ENCODE data around the gene NCOA3.
A peak's percentile ranks its signal among the peaks of the same experiment; 100 is the strongest.
"Not testable (repeated sequence)": the region's sequence is repeated elsewhere in the genome, so short reads cannot be mapped to it uniquely, and the experiment has no call there.

Gene NCOA3

DNA sequence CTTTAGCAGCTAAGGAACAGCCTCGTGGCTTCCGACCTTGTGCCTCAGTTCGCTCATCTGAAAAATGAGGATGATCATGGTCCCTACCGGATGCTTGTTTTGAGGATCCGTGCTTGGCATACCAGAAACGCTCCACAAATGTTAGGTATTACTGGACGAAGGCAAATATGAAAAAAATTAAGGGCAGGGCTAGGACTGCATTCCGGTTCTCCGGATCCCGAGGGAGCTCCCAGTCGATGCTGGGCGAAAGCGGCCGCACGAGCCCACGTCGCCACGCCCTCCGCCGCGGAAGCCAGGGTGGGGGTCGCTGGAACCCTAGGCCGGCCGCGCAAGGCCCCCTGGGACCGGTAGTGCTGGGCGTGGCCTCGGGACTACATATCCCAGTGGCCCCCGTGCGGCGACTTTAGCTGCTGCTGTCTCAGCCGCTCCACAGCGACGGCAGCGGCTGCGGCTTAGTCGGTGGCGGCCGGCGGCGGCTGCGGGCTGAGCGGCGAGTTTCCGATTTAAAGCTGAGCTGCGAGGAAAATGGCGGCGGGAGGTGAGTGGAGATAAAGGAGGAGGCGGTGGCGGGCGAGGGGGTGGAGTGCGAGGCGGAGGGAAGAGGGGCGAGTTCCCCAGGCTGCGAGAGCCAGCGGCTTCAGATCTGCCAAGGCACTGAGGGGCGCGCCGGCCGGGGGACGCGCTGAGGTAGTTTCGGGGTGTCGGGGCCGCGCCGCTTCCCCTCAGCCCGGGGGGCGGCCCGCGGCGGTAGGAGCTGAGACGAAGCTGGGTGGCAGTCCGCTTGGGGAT lies at the start of gene NCOA3:
TSS of gene NCOA3 (plus strand) at position 406 of the 789 bp plus-strand sequence. CDS start 120,361 bp downstream, outside the sequence.
- DNase-seq, result peak; percentile 98

GRCh38 chr20:47452736-47453161 lies 48.9 kb upstream of the NCOA3 start:
- no peak for DNase-seq

DNA sequence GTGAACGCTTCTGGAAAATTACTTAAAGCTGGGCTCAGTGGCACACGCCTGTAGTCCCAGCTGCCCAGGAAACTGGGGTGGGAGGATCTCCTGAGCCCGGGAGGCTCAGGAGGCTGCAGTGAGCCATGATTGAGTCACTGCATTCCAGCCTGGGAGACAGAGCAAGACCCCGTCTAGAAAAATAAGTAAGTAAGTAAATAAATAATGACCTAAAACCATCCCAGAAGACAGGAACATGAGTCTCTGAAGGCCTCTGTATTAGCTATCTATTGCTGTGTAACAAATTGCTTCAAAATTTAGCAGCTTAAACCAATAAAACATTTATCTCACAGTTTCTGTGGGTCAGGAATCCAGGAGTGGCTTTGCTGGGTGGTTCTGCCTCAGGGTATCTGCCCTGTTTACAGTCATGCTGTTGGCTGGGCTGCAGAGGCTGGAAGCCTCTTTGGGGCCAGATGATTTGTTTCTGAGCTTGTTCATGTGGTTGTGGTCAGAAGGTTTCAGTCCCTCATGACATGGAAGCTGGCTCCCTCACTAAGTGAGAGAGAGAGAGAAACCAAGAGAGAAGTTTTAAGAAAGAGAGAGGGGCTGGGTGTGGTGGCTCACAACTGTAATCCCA lies 48.4 kb upstream of the NCOA3 start:
- peak; percentile 51 for DNase-seq

DNA sequence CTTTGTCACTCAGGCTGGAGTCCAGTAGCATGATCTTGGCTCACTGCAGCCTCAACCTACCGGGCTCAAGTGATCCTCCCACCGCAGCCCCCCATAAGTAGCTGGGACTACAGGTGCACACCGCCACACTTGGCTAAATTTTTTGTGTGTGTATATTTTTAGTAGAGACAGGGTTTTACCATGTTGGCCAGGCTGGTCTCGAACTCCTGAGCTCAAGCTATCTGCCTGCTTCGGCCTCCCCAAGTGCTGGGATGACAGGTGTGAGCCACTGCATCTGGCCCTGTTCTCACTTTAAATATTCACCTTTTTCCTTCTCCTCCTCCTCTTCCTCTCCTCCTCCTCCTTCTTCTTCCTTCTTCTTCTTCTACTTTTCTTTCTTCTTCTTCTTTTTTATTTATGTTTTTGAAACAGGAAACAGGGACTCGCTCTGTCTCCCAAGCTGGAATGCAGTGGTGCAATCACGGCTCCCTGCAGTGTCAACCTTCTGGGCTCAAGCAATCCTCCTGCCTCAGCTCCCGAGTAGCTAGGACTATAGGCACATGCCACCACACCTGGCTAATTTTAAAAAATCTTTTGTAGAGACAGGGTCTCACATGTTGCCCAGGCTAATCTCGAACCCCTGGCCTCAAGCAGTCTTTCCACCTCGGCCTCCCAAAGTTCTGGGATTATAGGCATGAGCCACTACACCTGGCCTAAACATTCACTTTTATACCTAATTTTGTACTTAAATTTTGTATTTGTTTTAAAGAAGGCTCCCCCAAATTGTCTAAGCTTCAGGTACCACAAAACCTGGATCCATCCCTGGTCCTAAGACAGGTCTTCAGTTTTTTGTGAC lies 47.2 kb upstream of the NCOA3 start:
- DNase-seq, result no peak

DNA sequence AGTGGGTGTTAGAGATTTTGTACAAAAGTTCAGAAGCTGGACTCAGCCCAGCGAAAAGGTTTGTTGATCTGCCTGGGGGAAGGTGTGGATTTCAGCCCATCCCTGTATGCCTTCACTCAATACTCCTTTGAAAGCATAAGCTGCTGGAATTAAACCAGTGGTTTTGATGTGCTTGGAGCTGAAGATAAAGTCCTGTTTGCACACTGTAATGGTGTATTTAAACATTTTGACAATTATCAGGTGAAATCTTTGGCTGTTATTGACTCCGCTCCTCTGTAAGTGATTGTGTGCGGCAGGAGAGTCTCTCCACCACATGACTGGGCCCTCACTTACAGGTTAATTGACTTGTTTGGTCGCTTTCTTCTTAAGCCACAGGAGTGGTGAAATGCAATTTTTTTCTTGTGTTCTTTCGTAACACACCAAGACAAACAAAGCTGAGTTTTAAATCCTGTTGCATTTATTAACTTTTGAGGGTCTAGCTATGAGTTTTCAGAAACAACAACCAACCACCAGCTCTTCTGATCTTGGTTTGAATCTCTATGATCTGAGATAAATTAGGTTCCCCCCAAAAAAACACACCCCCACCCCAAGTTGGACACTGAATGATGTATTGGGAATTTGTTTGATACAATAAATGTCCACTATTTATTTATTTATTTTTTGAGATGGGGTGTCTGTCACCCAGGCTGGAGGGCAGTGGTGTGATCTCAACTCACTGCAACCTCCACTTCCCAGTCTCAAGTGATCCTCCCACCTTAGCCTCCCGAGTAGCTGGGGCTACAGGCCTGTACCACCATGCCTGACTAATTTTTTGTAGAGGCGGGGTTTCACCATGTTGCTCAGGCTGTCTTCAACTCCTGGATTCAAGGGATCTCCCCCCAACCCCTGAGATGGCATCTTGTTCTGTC lies 46.3 kb upstream of the NCOA3 start:
- no peak for DNase-seq

- DNase-seq, result no peak
Measured at GRCh38 chr20:47456041-47456537, 45.6 kb upstream of the NCOA3 start.

GRCh38 chr20:47456952-47457724 lies 44.5 kb upstream of the NCOA3 start:
- peak; percentile 79 for DNase-seq

DNA sequence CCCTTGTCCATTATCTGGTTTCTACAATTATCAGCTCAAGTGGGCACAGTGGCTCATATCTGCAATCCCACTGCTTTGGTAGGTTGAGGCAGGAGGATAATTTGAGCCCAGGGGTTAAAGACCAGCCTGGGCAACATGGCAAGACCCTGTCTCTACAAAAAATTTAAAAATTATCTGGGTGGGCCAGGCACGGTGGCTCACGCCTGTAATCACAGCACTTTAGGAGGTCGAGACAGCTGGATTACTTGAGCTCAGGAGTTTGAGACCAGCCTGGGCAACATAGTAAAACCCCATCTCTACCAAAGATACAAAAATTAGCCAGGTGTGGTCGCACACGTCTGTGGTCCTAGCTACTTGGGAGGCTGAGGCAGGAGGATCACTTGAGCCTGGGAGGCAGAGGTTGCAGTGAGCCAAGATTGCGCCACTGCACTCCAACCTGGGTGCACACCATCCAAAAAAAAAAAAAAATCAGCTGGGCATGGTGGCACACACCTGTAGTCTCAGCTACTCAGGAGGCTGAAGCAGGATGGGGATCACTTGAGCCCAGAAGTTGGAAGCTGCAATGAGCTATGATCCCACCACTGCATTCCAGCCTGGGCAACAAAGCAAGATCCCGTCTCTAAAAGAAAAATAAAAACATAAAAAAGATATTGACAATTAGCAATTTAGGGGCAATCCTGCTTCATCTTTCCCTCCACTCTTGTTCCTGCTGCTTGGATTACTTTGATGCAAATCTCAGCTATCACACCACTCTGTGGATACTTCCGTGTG lies 43.2 kb upstream of the NCOA3 start:
- not testable (repeated sequence) for DNase-seq

- no peak for DNase-seq
Measured at GRCh38 chr20:47459344-47460073, 42.2 kb upstream of the NCOA3 start.

GRCh38 chr20:47460761-47461112 lies 41.0 kb upstream of the NCOA3 start:
- DNase-seq, result not testable (repeated sequence)

DNA sequence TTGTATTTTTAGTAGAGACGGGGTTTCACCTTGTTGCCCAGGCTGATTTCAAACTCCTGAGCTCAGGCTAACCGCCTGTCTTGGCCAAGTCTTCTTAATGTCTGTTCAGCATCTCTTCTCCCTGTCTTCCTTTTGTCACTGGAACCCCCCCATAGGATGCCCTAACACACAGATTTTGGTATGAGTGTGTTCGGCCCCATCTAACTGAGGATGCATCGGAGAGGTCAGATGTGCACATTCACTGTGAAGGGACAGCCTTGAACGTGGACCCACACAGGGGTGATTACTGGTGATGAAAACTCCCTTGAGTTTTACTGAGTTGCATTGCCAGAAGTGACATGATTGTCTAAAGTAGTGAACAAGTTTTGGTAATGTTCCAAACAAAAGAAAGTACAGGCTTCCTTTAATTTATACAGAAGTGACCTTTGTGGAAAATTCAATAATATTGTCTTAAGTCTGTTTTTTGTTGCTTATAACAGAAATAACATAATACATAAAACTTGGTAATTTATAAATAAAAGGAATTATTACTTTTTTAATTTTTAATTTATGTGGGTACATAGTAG lies 40.5 kb upstream of the NCOA3 start:
- no peak for DNase-seq

GRCh38 chr20:47461906-47462305 lies 39.8 kb upstream of the NCOA3 start:
- not testable (repeated sequence) for DNase-seq

- DNase-seq, result peak; percentile 42
Measured at GRCh38 chr20:47464380-47465101, 37.1 kb upstream of the NCOA3 start.

DNA sequence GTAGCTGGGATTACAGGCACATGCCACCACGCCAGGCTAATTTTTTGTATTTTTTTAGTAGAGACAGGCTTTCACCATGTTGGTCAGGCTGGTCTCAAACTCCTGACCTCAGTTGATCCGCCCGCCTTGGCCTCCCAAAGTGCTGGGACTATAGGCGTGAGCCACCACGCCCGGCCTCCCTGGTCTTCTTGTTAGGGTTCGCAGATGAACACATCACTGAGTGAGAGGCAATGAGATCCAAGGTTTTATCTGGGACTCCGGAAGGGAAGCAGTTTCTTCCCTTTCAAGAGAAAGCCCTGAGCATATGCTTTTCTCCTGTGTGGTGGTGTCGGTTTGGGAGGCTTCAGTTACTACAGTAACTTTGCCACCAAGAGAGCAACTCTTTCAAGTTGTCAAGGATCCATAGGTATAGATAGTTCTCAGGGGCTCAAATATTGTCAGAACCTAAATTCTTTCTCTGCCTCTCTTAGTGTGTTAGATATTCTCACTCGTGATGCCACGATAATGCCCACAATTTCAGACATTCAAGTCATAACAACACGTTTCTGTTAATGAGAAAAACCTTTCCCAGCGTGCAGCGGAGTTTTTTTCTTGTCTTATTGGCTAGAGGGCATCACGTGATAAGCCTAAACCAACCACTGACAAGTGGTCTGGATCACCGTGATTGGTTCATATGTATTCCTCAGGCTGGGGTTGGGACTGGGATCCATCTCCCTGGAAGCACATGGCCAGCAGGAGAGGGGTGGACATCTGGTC lies 36.2 kb upstream of the NCOA3 start:
- DNase-seq, result no peak

GRCh38 chr20:47466213-47466612 lies 35.5 kb upstream of the NCOA3 start:
- DNase-seq, result no peak

DNA sequence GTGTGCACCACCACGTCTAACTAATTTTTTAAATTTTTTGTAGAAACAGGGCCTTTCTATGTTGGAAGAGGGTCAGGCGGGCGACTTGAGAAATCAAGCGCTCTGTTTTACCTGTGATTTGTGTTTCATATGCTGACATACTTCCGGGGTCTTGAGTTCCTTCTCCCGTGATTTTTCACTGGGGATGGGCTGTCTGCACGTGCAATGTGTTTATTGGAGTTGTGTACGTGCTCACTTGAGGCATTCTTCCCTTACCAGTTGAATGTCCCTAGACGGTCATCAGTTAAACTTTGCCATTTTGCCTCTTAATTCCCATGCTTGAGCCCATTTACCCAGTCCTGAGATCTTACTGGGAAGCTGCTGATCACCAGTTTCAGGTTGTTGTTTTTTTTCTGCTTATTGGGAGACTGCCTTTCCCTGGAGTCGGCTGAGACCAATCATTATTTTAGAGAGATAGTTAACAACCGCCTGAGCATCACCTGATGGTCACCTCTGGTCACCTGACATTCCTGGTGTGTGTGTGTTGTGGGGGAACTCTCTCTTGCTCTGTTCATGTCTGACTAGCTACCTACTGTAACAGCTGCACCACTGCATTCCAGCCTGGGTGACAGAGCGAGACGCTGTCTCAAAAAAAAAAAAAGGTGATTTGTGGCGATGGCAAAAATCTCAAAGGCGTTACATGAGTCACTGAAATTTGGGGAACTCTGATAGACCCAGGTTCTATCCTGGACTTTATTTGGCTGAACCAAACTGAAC lies 34.8 kb upstream of the NCOA3 start:
- no peak for DNase-seq
